Activated naive CD4-positive, alpha-beta T cell treated with anti-CD3 and anti-CD28 coated beads for 36 hours (primary cell): ENCODE results near the gene VASP. TPM values are rescaled to one million over a fixed set of nuclear protein-coding genes. Genes with fewer than 3 reads are reported as not detected.

ENCODE experiments used
- CTCF ChIA-PET: fragments of 350-600 bp; sonication (Branson Sonifier 250); formaldehyde crosslinking; loops from one replicate; lab custom pipeline; 2021; ENCODE audit warnings: antibody characterized with exemption; lab: Charles Lee
- DNase-seq: peaks from one replicate; pipeline ENCODE4 v3.0.0-alpha.2; 2020
- H3K27ac Mint-ChIP-seq: one replicate; pipeline ENCODE4 v1.8.0; 2021; ENCODE audit warnings: mild to moderate bottlenecking, mixed read lengths
- H3K27me3 Mint-ChIP-seq: one replicate; pipeline ENCODE4 v1.8.0; 2021; ENCODE audit warnings: low read depth, mixed read lengths
- H3K36me3 Mint-ChIP-seq: one replicate; pipeline ENCODE4 v1.8.0; 2021; ENCODE audit warnings: low read depth, mixed read lengths
- H3K4me1 Mint-ChIP-seq: one replicate; pipeline ENCODE4 v1.8.0; 2021; ENCODE audit warnings: low read depth, mixed read lengths
- H3K4me3 Mint-ChIP-seq: one replicate; pipeline ENCODE4 v1.8.0; 2021; ENCODE audit warnings: mild to moderate bottlenecking, moderate library complexity, mixed read lengths
- H3K9me3 Mint-ChIP-seq: one replicate; pipeline ENCODE4 v1.8.0; 2021; ENCODE audit warnings: mixed read lengths
- intact Hi-C: fragments of 100-400 bp; cut with micrococcal nuclease; formaldehyde crosslinking; loops from one replicate; pipeline ENCODE4 v1.15.1; 2023
- total RNA-seq, 2 experiments: library from RNA; stranded (reverse); gene quantifications; one replicate each; pipeline ENCODE4 v1.2.3, GENCODE V29; 2021

The VASP gene
- total RNA-seq, 2 experiments from 2014 or later, result 94.5 to 99.6 TPM

DNA sequence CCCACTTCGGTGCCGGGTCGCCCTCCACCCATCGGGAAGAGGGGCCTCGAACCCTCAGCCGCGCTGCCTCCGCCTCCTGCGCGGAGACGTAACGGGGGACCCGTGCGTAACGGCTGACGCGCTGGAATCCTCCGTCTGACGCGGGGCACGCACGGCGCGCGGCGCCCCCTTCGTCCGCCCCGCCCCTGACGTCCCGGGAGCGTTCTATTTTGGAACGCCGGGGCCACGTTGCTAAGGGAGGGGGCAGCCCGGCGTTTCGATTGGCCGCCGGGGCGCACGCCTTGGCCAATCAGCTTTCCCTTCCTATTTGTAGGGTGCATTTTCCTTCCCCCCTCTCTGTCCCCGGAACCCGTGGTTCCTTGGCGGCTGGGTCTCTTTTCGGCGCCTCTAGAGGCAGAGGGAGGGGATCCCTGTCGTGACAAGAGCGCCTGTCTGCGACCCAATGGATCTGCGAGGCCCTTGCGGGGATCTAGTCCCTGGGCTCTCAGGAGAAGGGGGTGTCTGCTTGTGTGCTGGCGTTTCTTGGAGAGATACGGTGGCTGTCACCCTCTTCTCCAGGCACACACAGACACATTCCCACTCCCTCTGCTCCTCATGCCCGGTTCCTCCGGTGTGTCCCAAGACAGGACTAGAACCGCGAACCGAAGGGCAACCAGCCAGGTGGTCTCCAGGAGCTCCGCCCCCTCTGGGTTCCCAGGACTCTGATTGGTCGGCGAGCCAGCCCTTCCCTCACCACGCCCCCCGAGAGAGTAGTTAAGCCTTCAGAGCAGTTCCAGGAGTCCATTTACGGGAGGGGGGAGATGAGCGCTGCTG, 37.9 kb upstream of the VASP start:
- DNase-seq, result peak; percentile 91
- CTCF ChIA-PET, result interaction anchor here (0.6 to 18.6 kb wide), 7 partner anchors 9 to 424 kb away, joined by 3 to 351 read pairs (median 3); partner anchors contain the start of gene QPCTL
- Mint-ChIP-seq H3K36me3 (peaks cover 8% of the 10 kb centered on the region), H3K4me1 (peaks cover 42% of the 10 kb centered on the region), H3K27ac (peak overlapping the region; percentile 75), H3K9me3 (no peaks in the 10 kb centered on the region), H3K4me3 (peak overlapping the region; percentile 77), H3K27me3 (peaks cover 26% of the 10 kb centered on the region)
- intact Hi-C loops, result loop anchor here (1.0 to 5.0 kb wide), 7 partner anchors 9 to 717 kb away; partner anchors contain the start of genes PPP1R13L and VASP

DNA sequence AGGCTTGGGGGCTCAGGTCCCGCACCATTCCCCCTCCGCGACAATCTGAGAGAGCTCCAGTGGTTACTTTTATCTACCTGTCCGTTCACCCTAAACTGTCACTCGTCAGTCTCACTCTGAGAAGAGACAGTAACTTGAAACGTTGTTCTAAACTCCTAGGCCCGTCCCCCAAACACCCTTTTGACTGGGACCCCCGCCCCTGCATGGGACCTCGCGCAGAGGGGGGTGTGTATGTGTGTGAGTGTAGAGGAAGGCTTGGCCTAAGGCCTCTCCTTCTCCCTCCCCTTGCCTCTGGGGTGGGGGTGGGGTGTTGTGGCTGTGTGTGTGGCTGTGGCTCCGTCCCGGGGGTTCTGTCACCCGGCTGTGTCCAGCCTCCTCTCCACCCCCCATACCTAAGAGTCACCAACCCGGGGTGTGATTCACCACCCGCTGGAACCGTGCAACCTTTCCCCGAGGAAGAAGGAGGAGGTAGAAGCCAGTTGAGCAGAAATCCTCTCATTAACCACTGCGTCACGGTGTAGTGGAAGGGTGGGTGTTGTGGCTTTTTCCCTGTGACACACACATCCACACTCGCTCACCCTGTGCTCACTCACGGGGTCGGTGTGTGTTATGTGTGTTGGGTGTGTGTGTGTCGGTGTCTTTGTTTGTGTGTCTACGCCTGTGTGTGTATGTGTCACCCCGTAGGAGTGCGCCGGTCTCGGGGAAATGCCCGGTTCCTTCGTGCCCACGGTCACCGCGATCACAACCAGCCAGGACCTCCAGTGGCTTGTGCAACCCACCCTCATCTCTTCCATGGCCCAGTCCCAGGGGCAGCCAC, 37.1 kb upstream of the VASP start:
- Mint-ChIP-seq H3K4me3 (peak overlapping the region; percentile 77), H3K9me3 (no peaks in the 10 kb centered on the region), H3K27me3 (peaks cover 24% of the 10 kb centered on the region), H3K4me1 (peaks cover 42% of the 10 kb centered on the region), H3K27ac (peak overlapping the region; percentile 73), H3K36me3 (peaks cover 8% of the 10 kb centered on the region)
- intact Hi-C loops, result loop anchor here (1.0 to 5.0 kb wide), 7 partner anchors 8 to 718 kb away; partner anchors contain the start of genes PPP1R13L and VASP
- DNase-seq, result no peak
- CTCF ChIA-PET, result interaction anchor here (0.8 to 18.6 kb wide), 4 partner anchors 8 to 222 kb away, joined by 3 to 351 read pairs (median 20); partner anchors contain the start of gene QPCTL

DNA sequence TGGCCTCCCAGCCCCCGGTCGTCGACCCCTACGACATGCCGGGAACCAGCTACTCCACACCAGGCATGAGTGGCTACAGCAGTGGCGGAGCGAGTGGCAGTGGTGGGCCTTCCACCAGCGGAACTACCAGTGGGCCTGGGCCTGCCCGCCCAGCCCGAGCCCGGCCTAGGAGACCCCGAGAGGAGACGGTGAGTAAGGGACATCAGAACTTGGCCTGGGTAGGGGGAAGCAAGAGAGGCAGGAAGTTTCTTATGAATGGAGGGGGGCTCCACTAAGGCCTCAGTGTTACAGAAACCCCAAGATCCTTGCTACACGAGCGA, 36.6 kb upstream of the VASP start:
- H3K4me3 Mint-ChIP-seq, result peak overlapping the region; percentile 9
- no peaks in the 10 kb centered on the region for H3K9me3 Mint-ChIP-seq
- H3K36me3 Mint-ChIP-seq, result peaks cover 8% of the 10 kb centered on the region
- H3K27me3 Mint-ChIP-seq, result peaks cover 20% of the 10 kb centered on the region
- no peak overlapping the region for H3K27ac Mint-ChIP-seq
- intact Hi-C loops, result no loop called here
- H3K4me1 Mint-ChIP-seq, result peaks cover 42% of the 10 kb centered on the region
- DNase-seq, result no peak
- CTCF ChIA-PET, result interaction anchor here (18.6 kb wide), 1 partner anchor 29 kb away, joined by 351 read pairs; no protein-coding TSS in a partner anchor

DNA sequence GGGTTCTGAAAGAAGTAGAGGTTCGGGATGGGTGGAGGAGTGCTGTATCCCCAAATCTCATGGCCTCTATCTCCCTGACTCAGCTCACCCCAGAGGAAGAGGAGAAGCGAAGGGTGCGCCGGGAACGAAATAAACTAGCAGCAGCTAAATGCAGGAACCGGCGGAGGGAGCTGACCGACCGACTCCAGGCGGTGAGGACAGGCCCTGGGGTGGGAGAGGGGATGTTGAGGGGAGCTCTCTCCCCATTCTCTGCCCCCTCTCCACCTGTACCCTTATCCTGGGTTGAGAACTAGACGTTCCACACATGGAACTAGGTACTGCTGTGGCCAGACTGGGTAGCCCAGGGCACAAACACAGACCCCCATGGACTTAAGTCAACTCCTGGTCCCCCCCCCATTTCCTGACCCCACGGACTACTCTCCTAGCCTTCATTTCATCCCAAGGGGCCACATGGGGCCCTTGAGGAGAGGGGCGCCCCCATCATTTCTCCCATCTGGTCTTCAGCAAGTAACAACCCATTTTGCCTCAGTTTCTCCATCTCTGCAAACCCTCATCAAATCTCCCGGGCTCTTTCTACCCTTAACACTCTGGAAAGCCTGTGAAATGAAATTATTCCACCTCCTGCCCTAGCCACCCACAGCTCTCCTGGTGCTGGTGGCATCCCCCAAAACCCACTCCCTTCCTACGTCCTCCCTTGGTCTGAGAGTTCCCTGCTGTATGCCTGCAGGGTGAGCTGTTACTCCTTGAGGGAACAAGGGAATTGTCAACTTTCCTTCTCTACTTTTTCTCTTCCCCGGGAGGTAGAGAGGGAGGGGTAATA, 36.0 kb upstream of the VASP start:
- Mint-ChIP-seq H3K4me3 (no peak overlapping the region), H3K36me3 (peaks cover 8% of the 10 kb centered on the region), H3K27ac (no peak overlapping the region), H3K27me3 (peaks cover 19% of the 10 kb centered on the region), H3K9me3 (no peaks in the 10 kb centered on the region), H3K4me1 (peaks cover 43% of the 10 kb centered on the region)
- intact Hi-C loops, result no loop called here
- DNase-seq, result no peak
- CTCF ChIA-PET, result interaction anchor here (1.6 to 18.6 kb wide), 2 partner anchors 14 to 30 kb away, joined by 7 to 351 read pairs; no protein-coding TSS in a partner anchor

DNA sequence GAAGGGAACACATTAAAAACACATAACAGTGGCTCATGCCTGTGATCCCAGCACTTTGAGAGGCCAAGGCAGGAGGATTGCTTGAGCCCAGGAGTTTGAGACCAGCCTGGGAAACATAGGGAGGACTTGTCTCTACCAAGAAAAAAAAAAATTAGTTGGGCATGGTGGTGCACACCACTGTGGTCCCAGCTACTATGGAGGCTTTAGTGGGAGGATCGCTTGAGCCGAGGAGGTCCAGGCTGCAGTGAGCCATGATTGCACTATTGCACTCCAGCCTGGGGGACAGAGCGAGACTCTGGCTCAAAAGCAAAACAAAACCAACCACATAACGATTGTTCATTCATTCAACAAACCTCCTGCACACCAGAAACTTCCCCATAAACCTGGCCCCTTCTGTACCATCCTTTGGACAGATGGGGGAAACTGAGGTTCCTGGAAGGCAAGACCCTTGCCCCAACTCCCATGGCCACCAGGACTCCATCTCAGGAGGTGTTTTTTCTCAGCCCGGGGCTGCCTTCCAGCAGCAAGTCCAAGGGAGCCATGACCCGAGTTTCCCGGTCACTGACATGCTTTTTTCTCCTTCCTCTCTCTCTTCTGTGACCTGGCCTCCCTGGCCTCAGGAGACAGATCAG, 35.2 kb upstream of the VASP start:
- H3K9me3 Mint-ChIP-seq, result no peaks in the 10 kb centered on the region
- DNase-seq, result no peak
- H3K36me3 Mint-ChIP-seq, result peaks cover 8% of the 10 kb centered on the region
- peaks cover 19% of the 10 kb centered on the region for H3K27me3 Mint-ChIP-seq
- intact Hi-C loops, result no loop called here
- CTCF ChIA-PET, result interaction anchor here (1.6 to 18.6 kb wide), 2 partner anchors 14 to 30 kb away, joined by 7 to 351 read pairs; no protein-coding TSS in a partner anchor
- H3K27ac Mint-ChIP-seq, result no peak overlapping the region
- H3K4me1 Mint-ChIP-seq, result peaks cover 46% of the 10 kb centered on the region
- no peak overlapping the region for H3K4me3 Mint-ChIP-seq

DNA sequence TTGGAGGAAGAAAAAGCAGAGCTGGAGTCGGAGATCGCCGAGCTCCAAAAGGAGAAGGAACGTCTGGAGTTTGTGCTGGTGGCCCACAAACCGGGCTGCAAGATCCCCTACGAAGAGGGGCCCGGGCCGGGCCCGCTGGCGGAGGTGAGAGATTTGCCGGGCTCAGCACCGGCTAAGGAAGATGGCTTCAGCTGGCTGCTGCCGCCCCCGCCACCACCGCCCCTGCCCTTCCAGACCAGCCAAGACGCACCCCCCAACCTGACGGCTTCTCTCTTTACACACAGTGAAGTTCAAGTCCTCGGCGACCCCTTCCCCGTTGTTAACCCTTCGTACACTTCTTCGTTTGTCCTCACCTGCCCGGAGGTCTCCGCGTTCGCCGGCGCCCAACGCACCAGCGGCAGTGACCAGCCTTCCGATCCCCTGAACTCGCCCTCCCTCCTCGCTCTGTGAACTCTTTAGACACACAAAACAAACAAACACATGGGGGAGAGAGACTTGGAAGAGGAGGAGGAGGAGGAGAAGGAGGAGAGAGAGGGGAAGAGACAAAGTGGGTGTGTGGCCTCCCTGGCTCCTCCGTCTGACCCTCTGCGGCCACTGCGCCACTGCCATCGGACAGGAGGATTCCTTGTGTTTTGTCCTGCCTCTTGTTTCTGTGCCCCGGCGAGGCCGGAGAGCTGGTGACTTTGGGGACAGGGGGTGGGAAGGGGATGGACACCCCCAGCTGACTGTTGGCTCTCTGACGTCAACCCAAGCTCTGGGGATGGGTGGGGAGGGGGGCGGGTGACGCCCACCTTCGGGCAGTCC, 34.5 kb upstream of the VASP start:
- Mint-ChIP-seq H3K27me3 (peaks cover 19% of the 10 kb centered on the region), H3K27ac (no peak overlapping the region)

DNA sequence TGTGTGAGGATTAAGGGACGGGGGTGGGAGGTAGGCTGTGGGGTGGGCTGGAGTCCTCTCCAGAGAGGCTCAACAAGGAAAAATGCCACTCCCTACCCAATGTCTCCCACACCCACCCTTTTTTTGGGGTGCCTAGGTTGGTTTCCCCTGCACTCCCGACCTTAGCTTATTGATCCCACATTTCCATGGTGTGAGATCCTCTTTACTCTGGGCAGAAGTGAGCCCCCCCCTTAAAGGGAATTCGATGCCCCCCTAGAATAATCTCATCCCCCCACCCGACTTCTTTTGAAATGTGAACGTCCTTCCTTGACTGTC, 34.0 kb upstream of the VASP start:
- no peak overlapping the region for H3K4me3 Mint-ChIP-seq
- H3K27ac Mint-ChIP-seq, result no peak overlapping the region
- CTCF ChIA-PET, result interaction anchor here (18.6 kb wide), 1 partner anchor 32 kb away, joined by 351 read pairs; no protein-coding TSS in a partner anchor
- DNase-seq, result no peak
- peaks cover 19% of the 10 kb centered on the region for H3K27me3 Mint-ChIP-seq
- H3K36me3 Mint-ChIP-seq, result peaks cover 8% of the 10 kb centered on the region
- intact Hi-C loops, result no loop called here
- peaks cover 48% of the 10 kb centered on the region for H3K4me1 Mint-ChIP-seq
- H3K9me3 Mint-ChIP-seq, result no peaks in the 10 kb centered on the region

More for the DNA sequence above, 34.5 kb upstream of the VASP start:
- intact Hi-C loops, result no loop called here
- Mint-ChIP-seq H3K4me1 (peaks cover 48% of the 10 kb centered on the region), H3K9me3 (no peaks in the 10 kb centered on the region), H3K36me3 (peaks cover 8% of the 10 kb centered on the region), H3K4me3 (no peak overlapping the region)
- CTCF ChIA-PET, result interaction anchor here (1.6 to 18.6 kb wide), 2 partner anchors 13 to 31 kb away, joined by 7 to 351 read pairs; no protein-coding TSS in a partner anchor
- no peak for DNase-seq

DNA sequence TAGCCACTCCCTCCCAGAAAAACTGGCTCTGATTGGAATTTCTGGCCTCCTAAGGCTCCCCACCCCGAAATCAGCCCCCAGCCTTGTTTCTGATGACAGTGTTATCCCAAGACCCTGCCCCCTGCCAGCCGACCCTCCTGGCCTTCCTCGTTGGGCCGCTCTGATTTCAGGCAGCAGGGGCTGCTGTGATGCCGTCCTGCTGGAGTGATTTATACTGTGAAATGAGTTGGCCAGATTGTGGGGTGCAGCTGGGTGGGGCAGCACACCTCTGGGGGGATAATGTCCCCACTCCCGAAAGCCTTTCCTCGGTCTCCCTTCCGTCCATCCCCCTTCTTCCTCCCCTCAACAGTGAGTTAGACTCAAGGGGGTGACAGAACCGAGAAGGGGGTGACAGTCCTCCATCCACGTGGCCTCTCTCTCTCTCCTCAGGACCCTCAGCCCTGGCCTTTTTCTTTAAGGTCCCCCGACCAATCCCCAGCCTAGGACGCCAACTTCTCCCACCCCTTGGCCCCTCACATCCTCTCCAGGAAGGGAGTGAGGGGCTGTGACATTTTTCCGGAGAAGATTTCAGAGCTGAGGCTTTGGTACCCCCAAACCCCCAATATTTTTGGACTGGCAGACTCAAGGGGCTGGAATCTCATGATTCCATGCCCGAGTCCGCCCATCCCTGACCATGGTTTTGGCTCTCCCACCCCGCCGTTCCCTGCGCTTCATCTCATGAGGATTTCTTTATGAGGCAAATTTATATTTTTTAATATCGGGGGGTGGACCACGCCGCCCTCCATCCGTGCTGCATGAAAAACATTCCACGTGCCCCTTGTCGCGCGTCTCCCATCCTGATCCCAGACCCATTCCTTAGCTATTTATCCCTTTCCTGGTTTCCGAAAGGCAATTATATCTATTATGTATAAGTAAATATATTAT, 33.3 kb upstream of the VASP start:
- Mint-ChIP-seq H3K36me3 (peaks cover 8% of the 10 kb centered on the region), H3K9me3 (no peaks in the 10 kb centered on the region), H3K4me3 (no peak overlapping the region), H3K27me3 (peaks cover 19% of the 10 kb centered on the region), H3K4me1 (peaks cover 45% of the 10 kb centered on the region), H3K27ac (no peak overlapping the region)
- CTCF ChIA-PET, result interaction anchor here (1.2 to 18.6 kb wide), 2 partner anchors 32 to 47 kb away, joined by 3 to 351 read pairs; no protein-coding TSS in a partner anchor
- no peak for DNase-seq
- intact Hi-C loops, result no loop called here

DNA sequence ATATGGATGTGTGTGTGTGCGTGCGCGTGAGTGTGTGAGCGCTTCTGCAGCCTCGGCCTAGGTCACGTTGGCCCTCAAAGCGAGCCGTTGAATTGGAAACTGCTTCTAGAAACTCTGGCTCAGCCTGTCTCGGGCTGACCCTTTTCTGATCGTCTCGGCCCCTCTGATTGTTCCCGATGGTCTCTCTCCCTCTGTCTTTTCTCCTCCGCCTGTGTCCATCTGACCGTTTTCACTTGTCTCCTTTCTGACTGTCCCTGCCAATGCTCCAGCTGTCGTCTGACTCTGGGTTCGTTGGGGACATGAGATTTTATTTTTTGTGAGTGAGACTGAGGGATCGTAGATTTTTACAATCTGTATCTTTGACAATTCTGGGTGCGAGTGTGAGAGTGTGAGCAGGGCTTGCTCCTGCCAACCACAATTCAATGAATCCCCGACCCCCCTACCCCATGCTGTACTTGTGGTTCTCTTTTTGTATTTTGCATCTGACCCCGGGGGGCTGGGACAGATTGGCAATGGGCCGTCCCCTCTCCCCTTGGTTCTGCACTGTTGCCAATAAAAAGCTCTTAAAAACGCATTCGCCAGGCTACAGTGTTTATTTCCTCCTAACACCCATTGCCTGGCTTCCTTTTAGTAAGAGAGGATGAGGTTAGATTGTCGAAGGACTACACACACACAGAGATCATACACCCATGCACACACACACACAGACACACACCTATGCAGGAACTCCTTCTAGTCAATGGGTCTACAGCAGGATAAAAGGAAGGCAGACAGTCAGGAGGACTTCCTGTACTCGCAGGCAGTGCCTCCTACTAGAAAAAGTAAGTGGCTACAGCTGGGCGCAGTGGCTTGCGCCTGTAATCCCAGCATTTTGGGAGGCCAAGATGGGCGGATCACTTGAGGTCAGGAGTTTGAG, 32.4 kb upstream of the VASP start:
- H3K27me3 Mint-ChIP-seq, result peaks cover 19% of the 10 kb centered on the region
- H3K4me1 Mint-ChIP-seq, result peaks cover 45% of the 10 kb centered on the region
- intact Hi-C loops, result loop anchor here (5.0 kb wide), 1 partner anchor 223 kb away; the partner anchor contains the start of gene MARK4

More for the DNA sequence above, 32.4 kb upstream of the VASP start:
- H3K27ac Mint-ChIP-seq, result no peak overlapping the region
- no peaks in the 10 kb centered on the region for H3K9me3 Mint-ChIP-seq
- CTCF ChIA-PET, result interaction anchor here (0.7 to 18.6 kb wide), 3 partner anchors 33 to 204 kb away, joined by 3 to 351 read pairs (median 3); no protein-coding TSS in a partner anchor
- DNase-seq, result no peak
- no peak overlapping the region for H3K4me3 Mint-ChIP-seq
- peaks cover 8% of the 10 kb centered on the region for H3K36me3 Mint-ChIP-seq
